B cell (primary cell): ENCODE data around the gene CCDC124. TPM values are rescaled to one million over a fixed set of nuclear protein-coding genes. Genes with fewer than 3 reads are reported as not detected.

ENCODE experiments used
- ATAC-seq: fragments of 200-7000 bp; cut with Tn5 transposase; one replicate; pipeline ENCODE4 v1.10.0; 2021; ENCODE audit warnings: low read depth, mild to moderate bottlenecking, moderate number of reproducible peaks, moderate library complexity
- CTCF ChIA-PET: fragments of 350-600 bp; sonication (Branson Sonifier 250); formaldehyde crosslinking; loops from one replicate; lab custom pipeline; 2021; ENCODE audit warnings: antibody characterized with exemption, inconsistent platforms; lab: Charles Lee
- POLR2A ChIA-PET: fragments of 350-600 bp; sonication (Branson Sonifier 250); formaldehyde crosslinking; loops from one replicate; lab custom pipeline; 2021; ENCODE audit warnings: antibody characterized with exemption; lab: Charles Lee
- DNase-seq: peaks from one replicate; pipeline ENCODE4 v3.0.0; 2013
- H2AFZ ChIP-seq: 2 replicates; pipeline ENCODE4 v1.6.1; 2012; ENCODE audit warnings: mild to moderate bottlenecking, low read depth, low read length; ENCODE audit not compliant: insufficient read depth, poor library complexity, severe bottlenecking
- H3K27ac ChIP-seq, 2 donors: 1 replicate in 1 of 2; 2 replicates in 1 of 2; pipeline ENCODE4 v1.5.1; 2012 to 2013; ENCODE audit warnings: low read length in 2 of 2, mild to moderate bottlenecking in 2 of 2, moderate library complexity in 1 of 2
- H3K27me3 ChIP-seq, 4 experiments: fragments of 200-600 bp in 1 of 4; sonication (generic) in 1 of 4; replicated peaks in 1 of 4; 1 replicate in 2 of 4; 2 replicates in 2 of 4; pipeline versions ENCODE4 v1.6.1 to v1.7.0; 2013 to 2016; ENCODE audit warnings: low read length in 3 of 4, mild to moderate bottlenecking in 2 of 4, mixed read lengths in 1 of 4, moderate library complexity in 1 of 4; ENCODE audit not compliant: insufficient read depth in 4 of 4, control insufficient read depth in 3 of 4; ENCODE audit errors: control extremely low read depth in 1 of 4
- H3K36me3 ChIP-seq, 2 experiments: replicated peaks in 1 of 2; 1 replicate in 1 of 2; 2 replicates in 1 of 2; pipeline versions ENCODE4 v1.6.1 to v1.7.1; 2013; ENCODE audit warnings: low read length in 1 of 2; ENCODE audit not compliant: insufficient read depth in 2 of 2, control insufficient read depth in 1 of 2; ENCODE audit errors: control extremely low read depth in 1 of 2, extremely low read depth in 1 of 2
- H3K4me1 ChIP-seq, 2 donors: fragments of 200-600 bp in 1 of 2; sonication (generic) in 1 of 2; 1 replicate in 1 of 2; 2 replicates in 1 of 2; pipeline versions ENCODE4 v1.5.1 to v1.6.1; 2013 to 2017; ENCODE audit warnings: low read length in 2 of 2; ENCODE audit not compliant: control insufficient read depth in 2 of 2, insufficient read depth in 2 of 2
- H3K4me2 ChIP-seq: replicated peaks from 2 replicates; pipeline ENCODE3; 2012; ENCODE audit warnings: mild to moderate bottlenecking, low read depth, low read length; ENCODE audit not compliant: poor library complexity, severe bottlenecking
- H3K4me3 ChIP-seq, 5 experiments: fragments of 200-600 bp in 1 of 5; sonication (generic) in 1 of 5; 1 replicate in 3 of 5; 2 replicates in 2 of 5; pipeline versions ENCODE4 v1.5.1 to v1.7.0; 2011 to 2016; ENCODE audit warnings: low read length in 4 of 5, mild to moderate bottlenecking in 4 of 5, low read depth in 2 of 5, control low read depth in 1 of 5, moderate library complexity in 1 of 5; ENCODE audit not compliant: insufficient read depth in 1 of 5; ENCODE audit errors: control extremely low read depth in 1 of 5, extremely low read depth in 1 of 5
- H3K79me2 ChIP-seq: fragments of 200-600 bp; sonication (generic); one replicate; pipeline ENCODE4 v1.6.0; 2016; ENCODE audit warnings: low read length; ENCODE audit not compliant: control insufficient read depth, insufficient read depth
- H3K9ac ChIP-seq: fragments of 200-600 bp; sonication (generic); 2 replicates; pipeline ENCODE4 v1.6.1; 2017; ENCODE audit warnings: mild to moderate bottlenecking, low read length, moderate library complexity
- H3K9me3 ChIP-seq, 3 donors: one replicate each; pipeline versions ENCODE4 v1.6.1 to v1.7.1; 2013; ENCODE audit warnings: low read length in 2 of 3; ENCODE audit not compliant: control insufficient read depth in 2 of 3, insufficient read depth in 1 of 3; ENCODE audit errors: control extremely low read depth in 1 of 3
- H4K20me1 ChIP-seq: 2 replicates; pipeline ENCODE4 v1.6.0; 2012; ENCODE audit warnings: mild to moderate bottlenecking, low read length; ENCODE audit not compliant: insufficient read depth, control insufficient read depth, poor library complexity, severe bottlenecking
- H3K27ac Mint-ChIP-seq: one replicate; pipeline ENCODE4 v1.8.0; 2021; ENCODE audit warnings: mixed read lengths
- H3K27me3 Mint-ChIP-seq: one replicate; pipeline ENCODE4 v1.8.0; 2021; ENCODE audit warnings: mixed read lengths
- H3K4me1 Mint-ChIP-seq: one replicate; pipeline ENCODE4 v1.8.0; 2021; ENCODE audit warnings: mixed read lengths
- H3K4me3 Mint-ChIP-seq: one replicate; pipeline ENCODE4 v1.8.0; 2021; ENCODE audit warnings: mixed read lengths
- H3K9me3 Mint-ChIP-seq: one replicate; pipeline ENCODE4 v1.8.0; 2022; ENCODE audit warnings: mixed read lengths; ENCODE audit not compliant: insufficient read depth
- CTCF ChIP-seq: fragments of 200-600 bp; IDR thresholded peaks from one replicate; pipeline ENCODE4 v1.8.0; 2022; ENCODE audit warnings: antibody characterized with exemption, mild to moderate bottlenecking
- EZH2 ChIP-seq: IDR thresholded peaks from 2 replicates; pipeline ENCODE4 v1.6.1; 2012; ENCODE audit warnings: borderline replicate concordance, low read depth, mild to moderate bottlenecking, moderate library complexity, low read length; ENCODE audit not compliant: insufficient read depth, poor library complexity, severe bottlenecking
- WGBS: methylation state at CpG from one replicate; pipeline ENCODE4 v1.1.5; 2013; ENCODE audit warnings: missing lambda C conversion rate; ENCODE audit not compliant: insufficient coverage; 5-methylcytosine and 5-hydroxymethylcytosine counted together
- intact Hi-C: fragments of 100-400 bp; cut with micrococcal nuclease; formaldehyde crosslinking; loops from one replicate; pipeline ENCODE4 v1.10.0; 2022
- polyA plus RNA-seq: library from polyadenylated mRNA; depleted of rRNA; stranded (reverse); fragments of >200 nt; gene quantifications from 2 replicates; pipeline ENCODE4 v1.2.3, GENCODE V29; 2012
- total RNA-seq, 2 donors: library from RNA; stranded (reverse); fragments of 120-200 nt in 1 of 2; gene quantifications; 1 replicate in 1 of 2; 2 replicates in 1 of 2; pipeline versions ENCODE4 v1.2.3 to v1.2.4, GENCODE V29; 2013 to 2022

Gene CCDC124
- total and polyA plus RNA-seq, 2 donors (not counting 1 experiment from before 2014, with no cell fraction given): 25.0 to 57.8 TPM

GRCh38 chr19:17975032-17975431 lies 42.2 kb downstream of the CCDC124 start:
- no peak overlapping the region for H3K9ac ChIP-seq
- H3K9me3 Mint-ChIP-seq: no peaks in the 10 kb centered on the region
- no peak overlapping the region for H2AFZ ChIP-seq
- no peaks in the 10 kb centered on the region for H3K79me2 ChIP-seq
- peaks cover 7% of the 10 kb centered on the region for H3K4me1 Mint-ChIP-seq
- no peak overlapping the region for H3K27ac Mint-ChIP-seq
- TF ChIP-seq CTCF (no peak), EZH2 (no peak)
- DNase-seq (no peak), ATAC-seq (no peak)
- no peaks in the 10 kb centered on the region for H3K27me3 ChIP-seq
- no peak overlapping the region for H3K4me3 Mint-ChIP-seq
- CTCF ChIA-PET: no interaction called here
- H3K27me3 Mint-ChIP-seq: no peaks in the 10 kb centered on the region
- 89% methylated on average over 8 of the region's 8 CpGs for WGBS
- no peaks in the 10 kb centered on the region for H3K36me3 ChIP-seq
- POLR2A ChIA-PET: no interaction called here
- H4K20me1 ChIP-seq: no peaks in the 10 kb centered on the region
- intact Hi-C loops: no loop called here
- no peaks in the 10 kb centered on the region for H3K9me3 ChIP-seq
- peaks cover 5 to 8% of the 10 kb centered on the region in 2 donors for H3K4me1 ChIP-seq
- no peak overlapping the region for H3K4me2 ChIP-seq
- H3K27ac ChIP-seq: no peak overlapping the region
- H3K4me3 ChIP-seq: no peak overlapping the region

- TF ChIP-seq CTCF: no peak
- no peak for TF ChIP-seq EZH2
- H3K4me3 Mint-ChIP-seq: no peak overlapping the region
- DNase-seq (no peak), ATAC-seq (no peak)
- no peak overlapping the region for H3K27ac Mint-ChIP-seq
- Histone ChIP-seq H3K4me1 (peaks cover 12 to 19% of the 10 kb centered on the region in 2 donors), H3K79me2 (no peaks in the 10 kb centered on the region), H3K27me3 (no peaks in the 10 kb centered on the region), H2AFZ (no peak overlapping the region), H3K4me2 (no peak overlapping the region), H3K36me3 (no peaks in the 10 kb centered on the region), H3K27ac (no peak overlapping the region), H3K9ac (no peak overlapping the region), H3K9me3 (no peaks in the 10 kb centered on the region), H3K4me3 (no peak overlapping the region), H4K20me1 (no peaks in the 10 kb centered on the region)
- peaks cover 11% of the 10 kb centered on the region for H3K4me1 Mint-ChIP-seq
- 100% methylated on average over 3 of the region's 4 CpGs for WGBS
- intact Hi-C loops: no loop called here
- CTCF ChIA-PET: no interaction called here
- POLR2A ChIA-PET: no interaction called here
- no peaks in the 10 kb centered on the region for H3K9me3 Mint-ChIP-seq
- no peaks in the 10 kb centered on the region for H3K27me3 Mint-ChIP-seq
These were observed 44.2 kb downstream of the CCDC124 start for GRCh38 chr19:17977021-17977420.
